PFSK-1 (cell line): ENCODE results near the gene KIAA2012.

Experiments
- FOXP2 ChIP-seq: optimal IDR thresholded peaks from 2 replicates; pipeline ENCODE3; 2011; ENCODE audit warnings: borderline replicate concordance, control low read depth, inconsistent platforms; ENCODE audit not compliant: insufficient read depth; ENCODE audit errors: extremely low read length, extremely low read depth
- POLR2AphosphoS5 ChIP-seq: IDR thresholded peaks from 2 replicates; pipeline ENCODE4 v1.6.1; 2012; ENCODE audit warnings: low read depth, mild to moderate bottlenecking, control low read depth, low read length, moderate library complexity
- REST ChIP-seq, 2 experiments: IDR thresholded peaks; 2 replicates each; pipeline versions ENCODE4 v1.6.1 to v1.8.0; 2011 to 2012; ENCODE audit warnings: low read depth in 2 of 2, low read length in 2 of 2, control low read depth in 1 of 2, inconsistent platforms in 1 of 2, mild to moderate bottlenecking in 1 of 2, moderate library complexity in 1 of 2; ENCODE audit not compliant: insufficient read depth in 1 of 2
- SIN3A ChIP-seq: IDR thresholded peaks from 2 replicates; pipeline ENCODE4 v1.6.1; 2012; ENCODE audit warnings: mild to moderate bottlenecking, low read length, moderate library complexity, borderline replicate concordance; ENCODE audit not compliant: insufficient read depth
- TAF1 ChIP-seq: IDR thresholded peaks from 2 replicates; pipeline ENCODE4 v1.6.1; 2012; ENCODE audit warnings: low read length, control low read depth, borderline replicate concordance; ENCODE audit not compliant: insufficient read depth

GRCh38 chr2:202186641-202187202 lies 113.7 kb downstream of the KIAA2012 start:
- TF ChIP-seq REST (IDR thresholded peaks at IDR 0.05; ENCODE audit: insufficient read depth in 1 of 2, low read depth in 2 of 2, low read length in 2 of 2) = no peak
- TF ChIP-seq POLR2AphosphoS5 = no peak
- no peak for TF ChIP-seq FOXP2
- no peak for TF ChIP-seq TAF1
- no peak for TF ChIP-seq SIN3A
